Karpas-422 (cell line): ENCODE results near the gene OSBPL10. TPM values are rescaled to one million over a fixed set of nuclear protein-coding genes. Genes with fewer than 3 reads are reported as not detected.
"Not testable (repeated sequence)": the region's sequence is repeated elsewhere in the genome, so short reads cannot be mapped to it uniquely, and the experiment has no call there.

Source experiments
- DNase-seq: peaks from one replicate; pipeline ENCODE4 v3.0.0-alpha.2; 2015
- H2AFZ ChIP-seq: fragments of 200-600 bp; sonication (generic); 2 replicates; pipeline ENCODE4 v1.6.1; 2014; ENCODE audit warnings: antibody characterized with exemption, low read length, mixed read lengths
- H3K27ac ChIP-seq: fragments of 200-600 bp; sonication (generic); 2 replicates; pipeline ENCODE4 v1.5.1; 2014; ENCODE audit warnings: mild to moderate bottlenecking, low read length, moderate library complexity
- H3K27me3 ChIP-seq: fragments of 200-600 bp; sonication (generic); 2 replicates; pipeline ENCODE4 v1.6.1; 2014; ENCODE audit warnings: low read length, mixed read lengths
- H3K36me3 ChIP-seq: fragments of 200-600 bp; sonication (generic); 2 replicates; pipeline ENCODE4 v1.6.1; 2014; ENCODE audit warnings: low read length, mixed read lengths; ENCODE audit not compliant: insufficient read depth
- H3K4me1 ChIP-seq: fragments of 200-600 bp; sonication (generic); 2 replicates; pipeline ENCODE4 v1.6.1; 2014; ENCODE audit warnings: mild to moderate bottlenecking, low read length, mixed read lengths
- H3K4me2 ChIP-seq: fragments of 200-600 bp; sonication (generic); 2 replicates; pipeline ENCODE4 v1.6.1; 2014; ENCODE audit warnings: low read length, low read depth, mild to moderate bottlenecking; ENCODE audit not compliant: poor library complexity, severe bottlenecking
- H3K4me3 ChIP-seq: fragments of 200-600 bp; sonication (generic); 2 replicates; pipeline ENCODE4 v1.5.1; 2014; ENCODE audit warnings: mild to moderate bottlenecking, antibody characterized with exemption, low read length, mixed read lengths
- H3K79me2 ChIP-seq: fragments of 200-600 bp; sonication (generic); 2 replicates; pipeline ENCODE4 v1.6.1; 2014; ENCODE audit warnings: mild to moderate bottlenecking, low read length, mixed read lengths
- H3K9ac ChIP-seq: fragments of 200-600 bp; sonication (generic); 2 replicates; pipeline ENCODE4 v1.6.0; 2014; ENCODE audit warnings: low read length
- H3K9me2 ChIP-seq: fragments of 200-600 bp; sonication (generic), shearing (Covaris generic); replicated peaks from 2 replicates; pipeline ENCODE4 v1.6.0; 2014; ENCODE audit warnings: mild to moderate bottlenecking, low read length, moderate library complexity; ENCODE audit not compliant: insufficient read depth
- H3K9me3 ChIP-seq: fragments of 300-700, 200-600 bp; sonication (generic); 2 replicates; pipeline ENCODE4 v1.6.1; 2014; ENCODE audit warnings: low read length, mixed read lengths
- H4K20me1 ChIP-seq: fragments of 200-600 bp; sonication (generic); 2 replicates; pipeline ENCODE4 v1.6.1; 2014; ENCODE audit warnings: mild to moderate bottlenecking, antibody characterized with exemption, low read length, low read depth; ENCODE audit not compliant: insufficient read depth
- total RNA-seq: library from RNA; depleted of rRNA; stranded (reverse); fragments of >200 nt; shearing (Covaris generic); gene quantifications from 2 replicates; pipeline ENCODE4 v1.2.3, GENCODE V29; 2014; ENCODE audit warnings: low replicate concordance

Gene OSBPL10
- total RNA-seq, 1 experiment from 2014 or later, result 87.0 TPM

DNA sequence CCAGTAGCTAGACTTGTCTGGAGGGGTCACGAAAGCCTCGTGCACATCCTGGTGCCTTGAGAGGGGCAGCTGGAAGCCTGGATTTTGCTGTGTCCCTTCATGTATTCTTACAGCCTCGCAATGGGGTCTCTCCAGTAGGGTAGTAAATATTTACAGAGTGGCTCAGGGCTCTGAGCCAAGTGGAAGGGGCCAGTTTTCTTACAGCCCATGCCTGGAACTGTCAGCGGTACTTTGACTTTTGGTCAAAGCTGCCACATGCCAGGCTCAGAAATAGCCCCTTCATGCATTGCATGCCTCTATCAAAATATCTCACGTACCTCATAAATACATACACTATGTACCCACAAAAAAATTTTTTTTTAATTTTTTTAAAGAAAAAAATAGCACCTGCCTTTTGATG lies 119.2 kb downstream of the OSBPL10 start:
- H3K4me1 ChIP-seq, result peaks cover 96% of the 10 kb centered on the region
- H3K27ac ChIP-seq, result peak overlapping the region; percentile 73; the same call in 1 of the 2 replicates
- peaks cover 98% of the 10 kb centered on the region for H3K79me2 ChIP-seq
- H3K27me3 ChIP-seq, result no peaks in the 10 kb centered on the region
- no peak overlapping the region for H3K4me3 ChIP-seq
- no peaks in the 10 kb centered on the region for H3K9me2 ChIP-seq
- H3K4me2 ChIP-seq, result no peak overlapping the region
- H3K9ac ChIP-seq, result no peak overlapping the region
- no peak for DNase-seq
- no peaks in the 10 kb centered on the region for H4K20me1 ChIP-seq
- peaks cover 27% of the 10 kb centered on the region; the same call in 1 of the 2 replicates for H3K36me3 ChIP-seq
- no peaks in the 10 kb centered on the region for H3K9me3 ChIP-seq
- H2AFZ ChIP-seq, result no peak overlapping the region

DNA sequence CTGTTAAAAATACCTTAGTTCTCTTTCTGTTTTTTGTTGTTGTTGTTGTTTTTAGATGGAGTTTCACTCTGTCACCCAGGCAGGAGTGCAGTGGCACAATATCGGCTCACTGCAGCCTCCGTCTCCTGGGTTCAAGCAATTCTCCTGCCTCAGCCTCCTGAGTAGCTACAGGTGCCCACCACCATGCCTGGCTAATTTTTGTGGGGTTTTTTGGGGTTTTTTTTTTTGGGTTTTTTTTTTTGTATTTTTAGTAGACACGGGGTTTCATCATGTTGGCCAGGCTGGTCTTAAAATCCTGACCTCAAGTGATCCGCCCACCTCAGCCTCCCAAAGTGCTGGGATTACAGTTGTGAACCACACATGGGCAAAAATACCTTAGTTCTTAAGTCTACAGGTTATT lies 120.4 kb downstream of the OSBPL10 start:
- H3K9ac ChIP-seq, H4K20me1 ChIP-seq, H2AFZ ChIP-seq, H3K9me3 ChIP-seq, H3K4me3 ChIP-seq, DNase-seq, H3K4me2 ChIP-seq, H3K9me2 ChIP-seq, H3K27me3 ChIP-seq: not testable (repeated sequence)
- H3K79me2 ChIP-seq, result peaks cover 96% of the 10 kb centered on the region
- H3K27ac ChIP-seq, result peak overlapping the region; percentile 73
- peaks cover 95% of the 10 kb centered on the region for H3K4me1 ChIP-seq
- H3K36me3 ChIP-seq, result peaks cover 18% of the 10 kb centered on the region; the same call in 1 of the 2 replicates

DNA sequence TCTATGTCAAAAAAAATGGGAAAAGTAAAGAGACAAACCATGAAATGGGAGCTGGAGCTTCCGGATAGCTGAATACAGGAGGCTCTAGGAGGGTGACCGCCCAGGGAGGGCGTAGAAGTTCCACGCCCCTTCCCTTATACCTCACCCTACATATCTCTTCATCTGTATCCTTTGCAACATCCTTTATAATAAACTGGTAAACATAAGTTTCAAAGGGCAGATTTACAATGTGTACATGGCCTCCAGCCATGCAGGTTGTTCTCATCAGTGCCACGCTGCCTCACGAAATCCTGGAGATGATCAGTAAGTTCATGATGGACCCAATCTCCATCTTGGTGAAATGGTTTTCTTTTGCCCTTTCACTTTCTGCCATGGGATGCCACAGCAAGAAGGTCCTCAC lies 121.8 kb downstream of the OSBPL10 start:
- Histone ChIP-seq H3K9me2 (no peaks in the 10 kb centered on the region), H3K4me3 (no peak overlapping the region), H3K4me2 (peak overlapping the region; percentile 48), H3K27me3 (no peaks in the 10 kb centered on the region), H3K36me3 (peaks cover 23% of the 10 kb centered on the region; the same call in 1 of the 2 replicates), H3K79me2 (peaks cover 95% of the 10 kb centered on the region), H2AFZ (no peak overlapping the region), H3K9ac (no peak overlapping the region), H3K9me3 (no peaks in the 10 kb centered on the region), H4K20me1 (no peaks in the 10 kb centered on the region), H3K4me1 (peaks cover 95% of the 10 kb centered on the region), H3K27ac (peak overlapping the region; percentile 73)
- no peak for DNase-seq

DNA sequence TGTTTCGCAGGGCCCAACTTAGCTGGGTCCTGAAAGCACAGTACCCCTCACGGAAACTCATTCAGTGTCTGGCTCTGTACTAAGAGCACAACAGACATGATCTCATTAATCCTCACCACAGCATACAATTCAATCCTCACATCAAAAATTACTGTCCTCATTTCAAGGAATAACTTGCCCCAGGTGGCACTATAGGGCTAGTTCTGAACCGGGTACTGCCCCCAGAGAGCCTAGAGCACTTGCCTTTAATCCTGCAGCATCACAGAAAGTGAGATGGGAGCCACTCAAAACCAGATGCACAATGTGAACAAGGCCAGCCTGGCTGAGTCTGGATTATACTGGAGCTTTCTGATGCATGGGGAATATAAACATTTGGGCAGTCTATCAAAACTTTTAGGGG lies 122.6 kb downstream of the OSBPL10 start:
- Histone ChIP-seq H3K9me3 (no peaks in the 10 kb centered on the region), H3K4me3 (no peak overlapping the region), H4K20me1 (no peaks in the 10 kb centered on the region), H3K9me2 (no peaks in the 10 kb centered on the region), H3K9ac (peak overlapping the region; percentile 39), H3K4me2 (peak overlapping the region; percentile 48), H3K79me2 (peaks cover 95% of the 10 kb centered on the region), H2AFZ (no peak overlapping the region), H3K27me3 (no peaks in the 10 kb centered on the region), H3K27ac (peak overlapping the region; percentile 73), H3K36me3 (peaks cover 23% of the 10 kb centered on the region; the same call in 1 of the 2 replicates), H3K4me1 (peaks cover 96% of the 10 kb centered on the region)
- peak; percentile 87 for DNase-seq

DNA sequence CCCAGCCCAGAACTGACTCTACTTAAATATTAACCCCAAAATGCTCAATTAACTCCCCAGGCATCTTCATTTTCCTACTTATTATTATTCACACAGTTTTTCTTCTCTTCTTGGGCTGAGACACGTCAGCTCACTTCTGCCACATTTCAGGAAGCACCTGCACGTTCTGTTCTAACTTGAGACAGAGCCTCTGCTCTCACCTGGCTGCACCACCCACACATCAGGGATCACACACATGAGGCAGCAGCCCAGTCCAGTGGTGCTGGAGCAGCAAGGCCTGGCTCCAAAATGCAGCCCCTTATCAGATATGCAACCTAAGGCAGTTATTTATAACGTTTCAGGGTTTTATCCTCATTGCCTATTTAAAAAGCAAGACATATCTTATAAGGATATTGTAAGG lies 127.5 kb downstream of the OSBPL10 start:
- Histone ChIP-seq H2AFZ (no peak overlapping the region), H3K79me2 (peaks cover 96% of the 10 kb centered on the region), H3K4me3 (no peak overlapping the region), H3K27ac (peak overlapping the region; percentile 68), H3K36me3 (peaks cover 34% of the 10 kb centered on the region), H3K4me2 (peak overlapping the region; percentile 16), H3K9me3 (no peaks in the 10 kb centered on the region), H3K9me2 (no peaks in the 10 kb centered on the region), H3K9ac (no peak overlapping the region), H3K4me1 (peaks cover 96% of the 10 kb centered on the region), H3K27me3 (no peaks in the 10 kb centered on the region), H4K20me1 (no peaks in the 10 kb centered on the region)
- DNase-seq, result no peak

DNA sequence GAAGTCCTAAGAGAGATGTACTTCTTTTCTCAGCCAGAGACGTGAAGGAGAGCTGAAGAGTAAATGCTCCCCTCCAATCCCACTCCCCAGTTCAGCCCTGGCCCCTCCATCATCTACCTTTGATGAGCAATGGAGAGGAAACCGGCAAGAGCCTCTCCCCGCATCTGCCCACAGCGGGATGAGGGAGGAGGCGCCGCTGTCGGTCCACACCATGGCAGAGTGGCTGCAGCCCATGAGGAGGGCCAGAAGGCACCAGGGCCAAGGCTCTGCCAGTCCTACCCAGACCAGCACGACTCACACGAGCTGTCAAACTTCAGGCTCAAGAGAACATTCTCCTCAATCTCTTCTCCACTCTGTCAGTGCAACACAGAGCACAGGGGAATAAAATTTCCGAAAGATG lies 129.8 kb downstream of the OSBPL10 start:
- Histone ChIP-seq H3K9me2 (no peaks in the 10 kb centered on the region), H2AFZ (no peak overlapping the region), H3K36me3 (peaks cover 46% of the 10 kb centered on the region), H4K20me1 (no peaks in the 10 kb centered on the region), H3K27me3 (no peaks in the 10 kb centered on the region), H3K79me2 (peaks cover 96% of the 10 kb centered on the region), H3K9me3 (no peaks in the 10 kb centered on the region), H3K9ac (no peak overlapping the region), H3K27ac (peak overlapping the region; percentile 1; the same call in 1 of the 2 replicates), H3K4me1 (peaks cover 96% of the 10 kb centered on the region), H3K4me3 (no peak overlapping the region), H3K4me2 (no peak overlapping the region)
- no peak for DNase-seq

DNA sequence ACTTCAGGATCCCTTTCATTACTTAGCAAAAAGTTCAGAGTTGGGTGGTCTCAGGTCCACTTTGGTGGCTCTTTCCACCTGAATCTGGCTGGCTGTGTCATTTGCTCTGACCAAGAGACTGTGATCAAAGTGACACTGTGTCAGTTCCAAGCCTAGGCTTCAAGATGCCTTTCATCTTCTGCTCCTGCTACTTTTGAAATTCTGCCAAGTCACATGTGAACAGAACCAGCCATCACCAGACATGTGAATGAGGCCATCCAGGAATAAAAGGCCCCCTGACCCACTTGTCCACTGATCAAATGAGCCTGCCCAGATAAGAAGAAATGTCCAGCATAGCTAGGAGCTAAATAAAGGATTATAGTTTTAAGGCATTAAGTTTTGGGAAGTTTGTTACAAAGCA lies 132.2 kb downstream of the OSBPL10 start:
- Histone ChIP-seq H3K27me3 (no peaks in the 10 kb centered on the region), H2AFZ (no peak overlapping the region), H4K20me1 (no peaks in the 10 kb centered on the region), H3K36me3 (peaks cover 42% of the 10 kb centered on the region), H3K4me2 (no peak overlapping the region), H3K4me3 (no peak overlapping the region), H3K27ac (peak overlapping the region; percentile 50), H3K9ac (no peak overlapping the region), H3K4me1 (peaks cover 87% of the 10 kb centered on the region), H3K9me3 (no peaks in the 10 kb centered on the region), H3K79me2 (peaks cover 98% of the 10 kb centered on the region), H3K9me2 (no peaks in the 10 kb centered on the region)
- DNase-seq, result no peak

DNA sequence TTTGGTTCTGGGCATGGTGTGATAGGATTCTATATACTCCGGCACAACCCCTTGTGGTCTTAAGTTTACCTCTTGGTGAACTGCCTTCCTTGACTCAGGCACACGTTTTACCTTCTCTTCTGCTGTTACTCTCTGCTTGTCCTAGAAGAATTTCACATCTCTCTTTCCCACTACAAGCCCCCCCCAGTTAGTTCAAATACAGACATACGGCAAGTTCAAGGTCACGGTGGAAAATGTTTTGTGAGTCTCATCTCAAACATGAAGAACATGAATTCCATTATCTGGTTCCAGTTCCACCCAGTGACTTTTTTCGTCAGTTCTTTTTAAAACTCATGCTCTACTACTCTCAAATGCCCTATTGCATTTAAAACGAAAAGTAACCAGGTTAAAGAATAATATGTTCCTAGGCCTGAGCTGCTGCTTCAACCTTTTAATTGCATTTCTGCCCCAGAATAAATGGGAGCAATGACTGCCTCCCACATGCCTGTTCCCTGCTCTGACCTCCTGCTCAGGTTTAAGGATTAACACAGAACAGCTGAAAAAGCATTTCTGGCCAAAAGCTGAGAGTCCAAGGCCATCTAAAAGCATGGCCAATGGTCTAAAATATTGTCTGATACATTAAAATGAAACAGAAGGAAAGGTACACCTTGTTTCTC lies 132.8 kb downstream of the OSBPL10 start:
- Histone ChIP-seq H2AFZ (no peak overlapping the region), H4K20me1 (no peaks in the 10 kb centered on the region), H3K9me2 (no peaks in the 10 kb centered on the region), H3K27me3 (no peaks in the 10 kb centered on the region), H3K79me2 (peaks cover 98% of the 10 kb centered on the region), H3K4me3 (no peak overlapping the region), H3K36me3 (peaks cover 40% of the 10 kb centered on the region), H3K4me1 (peaks cover 83% of the 10 kb centered on the region), H3K9ac (no peak overlapping the region), H3K27ac (peak overlapping the region; percentile 50), H3K4me2 (no peak overlapping the region), H3K9me3 (no peaks in the 10 kb centered on the region)
- DNase-seq, result no peak
